ENCODE measurements around the gene SLC2A13. TPM values are rescaled to one million over a fixed set of nuclear protein-coding genes. Genes with fewer than 3 reads are reported as not detected.

The SLC2A13 gene
- total RNA-seq, 1 donor from 2014 or later = 5.2 TPM

- Mint-ChIP-seq H3K27ac (ENCODE audit: unreplicated experiment) (no peak overlapping the region), H3K4me1 (ENCODE audit: low read depth, unreplicated experiment) (no peaks in the 10 kb centered on the region), H3K27me3 (ENCODE audit: unreplicated experiment) (no peaks in the 10 kb centered on the region), H3K9me3 (ENCODE audit: unreplicated experiment) (no peaks in the 10 kb centered on the region), H3K36me3 (ENCODE audit: unreplicated experiment) (no peaks in the 10 kb centered on the region), H3K4me3 (ENCODE audit: unreplicated experiment) (no peak overlapping the region)
- TF ChIP-seq CTCF (IDR thresholded peaks at IDR 0.05; ENCODE audit: partially characterized antibody, unreplicated experiment) = no peak
- DNase-seq = no peak
Measured at GRCh38 chr12:39988574-39988973, 117.3 kb downstream of the SLC2A13 start.

DNA sequence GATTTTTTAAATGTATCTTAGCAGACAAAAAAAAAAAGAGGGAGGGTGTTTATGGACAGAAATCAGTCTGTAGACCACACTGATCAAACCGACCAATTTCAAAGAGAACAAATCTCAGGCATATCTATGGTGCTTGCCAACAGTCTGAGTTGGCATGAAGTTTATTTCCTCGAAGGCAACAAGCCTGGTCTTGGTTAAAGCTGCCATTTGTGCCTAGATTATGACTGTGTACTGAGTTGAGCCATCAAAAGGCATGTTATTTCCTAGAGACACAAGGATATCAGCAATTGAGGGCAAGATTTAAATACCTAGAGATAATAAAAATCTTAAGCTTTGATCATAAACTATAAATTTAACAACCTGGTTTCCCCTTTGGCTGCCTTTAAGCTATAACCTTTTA, 119.2 kb downstream of the SLC2A13 start:
- Mint-ChIP-seq H3K4me1 (ENCODE audit: low read depth, unreplicated experiment) (no peaks in the 10 kb centered on the region), H3K27ac (ENCODE audit: unreplicated experiment) (no peak overlapping the region), H3K36me3 (ENCODE audit: unreplicated experiment) (no peaks in the 10 kb centered on the region), H3K4me3 (ENCODE audit: unreplicated experiment) (no peak overlapping the region), H3K9me3 (ENCODE audit: unreplicated experiment) (no peaks in the 10 kb centered on the region), H3K27me3 (ENCODE audit: unreplicated experiment) (no peaks in the 10 kb centered on the region)
- TF ChIP-seq CTCF (IDR thresholded peaks at IDR 0.05; ENCODE audit: partially characterized antibody, unreplicated experiment) = no peak
- no peak for DNase-seq

GRCh38 chr12:39984670-39985069, 121.2 kb downstream of the SLC2A13 start:
- H3K36me3 Mint-ChIP-seq (ENCODE audit: unreplicated experiment) = no peaks in the 10 kb centered on the region
- H3K4me1 Mint-ChIP-seq (ENCODE audit: low read depth, unreplicated experiment) = no peaks in the 10 kb centered on the region
- no peak overlapping the region for H3K27ac Mint-ChIP-seq (ENCODE audit: unreplicated experiment)
- H3K9me3 Mint-ChIP-seq (ENCODE audit: unreplicated experiment) = no peaks in the 10 kb centered on the region
- no peak overlapping the region for H3K4me3 Mint-ChIP-seq (ENCODE audit: unreplicated experiment)
- no peaks in the 10 kb centered on the region for H3K27me3 Mint-ChIP-seq (ENCODE audit: unreplicated experiment)
- DNase-seq = no peak
- TF ChIP-seq CTCF (IDR thresholded peaks at IDR 0.05; ENCODE audit: partially characterized antibody, unreplicated experiment) = no peak

DNA sequence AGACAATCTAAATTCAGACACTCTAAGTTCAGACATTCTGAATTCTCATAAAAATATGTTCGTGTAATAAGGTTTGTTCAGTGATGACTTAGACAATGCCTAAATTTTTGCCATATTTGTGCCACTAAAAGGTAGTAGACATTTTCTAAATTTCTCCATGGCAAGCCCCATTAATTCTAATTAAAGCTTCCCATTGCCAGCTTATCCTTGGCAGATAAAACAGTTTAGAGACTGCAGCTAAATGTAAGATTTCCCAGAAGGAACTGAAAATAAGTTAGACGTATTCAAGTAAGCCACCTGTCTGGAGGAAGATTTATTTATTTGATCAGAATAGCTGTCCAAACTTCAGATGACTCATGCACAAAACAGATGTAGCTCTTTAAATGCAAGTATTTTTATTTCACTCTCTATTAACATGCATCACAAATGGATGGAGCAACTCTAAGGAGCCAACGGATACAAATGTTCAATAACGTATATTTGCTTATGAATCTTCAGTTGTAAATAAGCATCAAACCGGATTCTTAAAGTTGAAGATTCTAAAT, 130.4 kb downstream of the SLC2A13 start:
- H3K36me3 Mint-ChIP-seq (ENCODE audit: unreplicated experiment) = peaks cover 1% of the 10 kb centered on the region
- no peak for TF ChIP-seq CTCF (IDR thresholded peaks at IDR 0.05; ENCODE audit: partially characterized antibody, unreplicated experiment)
- H3K9me3 Mint-ChIP-seq (ENCODE audit: unreplicated experiment) = no peaks in the 10 kb centered on the region
- no peak for DNase-seq
- peaks cover 2% of the 10 kb centered on the region for H3K4me1 Mint-ChIP-seq (ENCODE audit: low read depth, unreplicated experiment)
- no peak overlapping the region for H3K27ac Mint-ChIP-seq (ENCODE audit: unreplicated experiment)
- H3K27me3 Mint-ChIP-seq (ENCODE audit: unreplicated experiment) = no peaks in the 10 kb centered on the region
- H3K4me3 Mint-ChIP-seq (ENCODE audit: unreplicated experiment) = no peak overlapping the region

- Mint-ChIP-seq H3K9me3 (ENCODE audit: unreplicated experiment) (no peaks in the 10 kb centered on the region), H3K27me3 (ENCODE audit: unreplicated experiment) (peaks cover 2% of the 10 kb centered on the region), H3K36me3 (ENCODE audit: unreplicated experiment) (peaks cover 4% of the 10 kb centered on the region), H3K4me3 (ENCODE audit: unreplicated experiment) (no peak overlapping the region), H3K4me1 (ENCODE audit: low read depth, unreplicated experiment) (peaks cover 3% of the 10 kb centered on the region), H3K27ac (ENCODE audit: unreplicated experiment) (no peak overlapping the region)
- DNase-seq = no peak
- TF ChIP-seq CTCF (IDR thresholded peaks at IDR 0.05; ENCODE audit: partially characterized antibody, unreplicated experiment) = no peak
Measured at GRCh38 chr12:39972119-39972518, 133.8 kb downstream of the SLC2A13 start.

Measured in glutamatergic neuron (in vitro differentiated cells).